HepG2 (cell line): ENCODE results near the gene PAFAH1B2. TPM values are rescaled to one million over a fixed set of nuclear protein-coding genes. Genes with fewer than 3 reads are reported as not detected.

Experiments used
- ATAC-seq: fragments of 200-7000 bp; cut with Tn5 transposase; 3 replicates; pipeline ENCODE4 v1.9.1; 2020; ENCODE audit warnings: mild to moderate bottlenecking, moderate library complexity
- BruUV-seq: library from RNA; stranded (reverse); fragments of 400-500 nt; replicated peaks from 2 replicates; lab custom pipeline; 2021; lab: Mats Ljungman, UMichigan
- CTCF ChIA-PET: fragments of 300-600 bp; formaldehyde crosslinking; extraction: SDS; loops from one replicate; lab custom pipeline; 2021; ENCODE audit warnings: low total read pairs, inconsistent platforms, low intra/inter-chr PET ratio; lab: Yijun Ruan, JAX
- POLR2A ChIA-PET: fragments of 350-600 bp; sonication (Branson Sonifier 250); formaldehyde crosslinking; loops from one replicate; lab custom pipeline; 2020; ENCODE audit warnings: antibody characterized with exemption, inconsistent platforms; lab: Yijun Ruan, JAX
- DNase-seq: peaks from one replicate; pipeline ENCODE4 v3.0.0-alpha.2; 2015; ENCODE audit warnings: low spot score
- FAIRE-seq: peaks from 3 replicates; lab custom pipeline; 2011; peaks lifted over from hg19 to GRCh38; lab: Jason Lieb, UNC
- H2AFZ ChIP-seq: one replicate; pipeline ENCODE4 v1.6.1; 2011; ENCODE audit warnings: low read length, inconsistent platforms
- H3K27ac ChIP-seq: fragments of 300-600 bp; 3 replicates; pipeline ENCODE4 v1.8.0; 2011; ENCODE audit warnings: mixed run types, mild to moderate bottlenecking, mixed read lengths, low read length, inconsistent platforms; ENCODE audit not compliant: insufficient read depth; ENCODE audit errors: extremely low read length
- H3K27me3 ChIP-seq, 2 experiments: fragments of 200-600 bp in 1 of 2; 2 replicates in 1 of 2; 3 replicates in 1 of 2; pipeline versions ENCODE4 v1.6.0 to v1.8.0; 2011; ENCODE audit warnings: low read length in 2 of 2, mild to moderate bottlenecking in 2 of 2, moderate library complexity in 2 of 2, inconsistent platforms in 1 of 2; ENCODE audit not compliant: insufficient read depth in 2 of 2, control insufficient read depth in 1 of 2
- H3K36me3 ChIP-seq, 2 experiments: fragments of 200-600 bp in 1 of 2; replicated peaks in 1 of 2; 2 replicates in 1 of 2; 3 replicates in 1 of 2; pipeline versions ENCODE4 v1.5.1 to v1.8.0; 2011; ENCODE audit warnings: low read length in 2 of 2, inconsistent platforms in 1 of 2; ENCODE audit not compliant: insufficient read depth in 2 of 2, control insufficient read depth in 1 of 2
- H3K4me1 ChIP-seq: 2 replicates; pipeline ENCODE4 v1.5.1; 2012; ENCODE audit warnings: low read length, inconsistent platforms; ENCODE audit not compliant: insufficient read depth
- H3K4me2 ChIP-seq: 2 replicates; pipeline ENCODE4 v1.6.0; 2011; ENCODE audit warnings: low read depth, low read length, inconsistent platforms
- H3K4me3 ChIP-seq, 3 experiments: fragments of 200-600 bp in 1 of 3; sonication (generic), shearing (Covaris generic) in 1 of 3; replicated peaks in 1 of 3; 2 replicates each; pipeline ENCODE4 v1.5.1; 2011 to 2016; ENCODE audit warnings: low read length in 3 of 3, inconsistent platforms in 2 of 3, low read depth in 2 of 3, mild to moderate bottlenecking in 2 of 3, control low read depth in 1 of 3, mixed read lengths in 1 of 3; ENCODE audit not compliant: insufficient read depth in 1 of 3
- H3K79me2 ChIP-seq: one replicate; pipeline ENCODE4 v1.6.1; 2011; ENCODE audit warnings: low read length, inconsistent platforms; ENCODE audit not compliant: insufficient read depth
- H3K9ac ChIP-seq: 2 replicates; pipeline ENCODE4 v1.6.0; 2011; ENCODE audit warnings: mild to moderate bottlenecking, low read depth, low read length, inconsistent platforms; ENCODE audit not compliant: insufficient read depth
- H3K9me3 ChIP-seq: 2 replicates; pipeline ENCODE4 v1.5.1; 2012; ENCODE audit warnings: mild to moderate bottlenecking, low read length
- H4K20me1 ChIP-seq: 2 replicates; pipeline ENCODE4 v1.6.0; 2011; ENCODE audit warnings: inconsistent platforms, mild to moderate bottlenecking, low read length, moderate library complexity; ENCODE audit not compliant: insufficient read depth
- AGO2 ChIP-seq: fragments of 200-400 bp; formaldehyde crosslinking; optimal IDR thresholded peaks from 2 replicates; pipeline ENCODE3; 2017; ENCODE audit warnings: mild to moderate bottlenecking, low read depth, low read length, moderate library complexity
- E2F2 ChIP-seq: sonication (generic); formaldehyde crosslinking; IDR thresholded peaks from 2 replicates; pipeline ENCODE4 v1.4.0; 2020; ENCODE audit warnings: missing genetic modification reagents, borderline replicate concordance
- ZIK1 ChIP-seq: sonication (generic); formaldehyde crosslinking; IDR thresholded peaks from 2 replicates; pipeline ENCODE4 v1.5.0; 2020; ENCODE audit warnings: mild to moderate bottlenecking, low read depth, missing genetic modification reagents, borderline replicate concordance
- ZNF629 ChIP-seq: sonication (generic); formaldehyde crosslinking; conservative IDR thresholded peaks from 2 replicates; pipeline ENCODE4 v1.5.0; 2020; ENCODE audit warnings: missing genetic modification reagents
- WGBS: methylation state at CpG from one replicate; pipeline ENCODE4 v1.1.6; 2017; ENCODE audit warnings: low lambda C conversion rate; 5-methylcytosine and 5-hydroxymethylcytosine counted together
- in situ Hi-C: cut with HindIII; loops from 2 replicates; pipeline ENCODE4 v1.10.0; 2017; ENCODE audit warnings: low pct_unique_long_range_greater_than_20kb; ENCODE audit not compliant: extremely low pct_ligation_motif_present
- intact Hi-C: fragments of 100-400 bp; cut with micrococcal nuclease; formaldehyde crosslinking; loops from one replicate; pipeline ENCODE4 v1.10.0; 2022; ENCODE audit not compliant: unreplicated experiment
- polyA plus RNA-seq, 8 experiments: library from polyadenylated mRNA; depleted of rRNA in 3 of 8; stranded (reverse) in 7 of 8; unstranded in 1 of 8; fragments of >200 nt; fragmentation: Illumina TruSeq in 4 of 8; extraction: Trizol in 4 of 8; gene quantifications; 2 replicates each; pipeline versions ENCODE4 v1.2.1 to v1.2.3, GENCODE V29; 2011 to 2016; ENCODE audit warnings: low read depth in 4 of 8, missing spikeins in 1 of 8, mixed read lengths in 1 of 8; ENCODE audit not compliant: insufficient read depth in 1 of 8
- total RNA-seq, 5 experiments: library from RNA; depleted of rRNA; stranded (reverse); fragments of >200 nt; fragmentation: Illumina TruSeq; extraction: Trizol; gene quantifications; 2 replicates each; pipeline ENCODE4 v1.2.3, GENCODE V29; 2016; ENCODE audit warnings: low read depth in 1 of 5

PAFAH1B2 gene
- total and polyA plus RNA-seq, 2 of the 13 experiments (the other 11 are each of a cell fraction or from before 2014, with no cell fraction given): 28.8 to 104 TPM

GRCh38 chr11:117198613-117199012 lies 54.5 kb downstream of the PAFAH1B2 start:
- Histone ChIP-seq H3K36me3 (peaks cover 0 to 3% of the 10 kb centered on the region in 2 experiments; a peak in 1 of 5 replicates), H3K9ac (no peak overlapping the region), H2AFZ (no peak overlapping the region), H4K20me1 (no peaks in the 10 kb centered on the region), H3K4me2 (no peak overlapping the region; the same call in 1 of the 2 replicates), H3K79me2 (no peaks in the 10 kb centered on the region), H3K9me3 (no peaks in the 10 kb centered on the region), H3K27me3 (no peaks in the 10 kb centered on the region), H3K4me1 (peaks cover 9% of the 10 kb centered on the region), H3K27ac (no peak overlapping the region), H3K4me3 (no peak overlapping the region)
- intact Hi-C loops: no loop called here
- WGBS: 93% methylated on average over 4 of the region's 4 CpGs
- BruUV-seq: no TSS peak
- POLR2A ChIA-PET: interaction anchor here (1.2 kb wide), 1 partner anchor 19 kb away, joined by 4 read pairs; no protein-coding TSS in a partner anchor
- FAIRE-seq: no peak
- CTCF ChIA-PET: interaction anchor here (1.6 kb wide), 1 partner anchor 28 kb away, joined by 7 read pairs; no protein-coding TSS in a partner anchor
- TF ChIP-seq E2F2 (CRISPR knock-in tag) (no peak), ZNF629 (CRISPR knock-in tag) (peak; percentile 83)
- in situ Hi-C loops: no loop called here
- no peak for ATAC-seq
- no peak for DNase-seq

GRCh38 chr11:117199053-117199915 lies 55.2 kb downstream of the PAFAH1B2 start, which contains the start of gene TAGLN:
TSS of gene TAGLN (plus strand) at chr11:117199370. CDS start at chr11:117203014, 3,644 bp downstream.
- FAIRE-seq: no peak

More at GRCh38 chr11:117199053-117199915, 55.2 kb downstream of the PAFAH1B2 start, which contains the start of gene TAGLN:
- in situ Hi-C loops: no loop called here
- Histone ChIP-seq H3K9ac (no peak within 1 kb of the TSS), H3K79me2 (no peaks in the 10 kb centered on the region), H3K27me3 (no peaks in the 10 kb centered on the region), H4K20me1 (no peaks in the 10 kb centered on the region), H3K9me3 (no peaks in the 10 kb centered on the region), H3K36me3 (peaks cover 0 to 3% of the 10 kb centered on the region in 2 experiments; a peak in 1 of 5 replicates), H3K4me1 (peaks cover 9% of the 10 kb centered on the region), H2AFZ (no peak within 1 kb of the TSS), H3K4me3 (no peak within 1 kb of the TSS; a peak in 3 of 6 replicates), H3K4me2 (no peak within 1 kb of the TSS; the same call in 1 of the 2 replicates), H3K27ac (no peak within 1 kb of the TSS)
- POLR2A ChIA-PET: interaction anchor here (1.2 kb wide), 1 partner anchor 20 kb away, joined by 4 read pairs; no protein-coding TSS in a partner anchor
- intact Hi-C loops: no loop called here
- peak; percentile 21 for DNase-seq
- peak; percentile 30 for ATAC-seq
- 56% methylated on average over 8 of the region's 34 CpGs for WGBS
- BruUV-seq: no TSS peak
- TF ChIP-seq ZIK1 (CRISPR knock-in tag) (no peak), AGO2 (peak; percentile 52)
- CTCF ChIA-PET: no interaction called here
